ENCODE measurements around the gene ELF1. TPM values are rescaled to one million over a fixed set of nuclear protein-coding genes. Genes with fewer than 3 reads are reported as not detected.
A peak's percentile ranks its signal among the peaks of the same experiment; 100 is the strongest.
"Not testable (repeated sequence)": the region's sequence is repeated elsewhere in the genome, so short reads cannot be mapped to it uniquely, and the experiment has no call there.

Gene ELF1
- total RNA-seq, 4 donors from 2014 or later: 105 to 119 (median 110) TPM

DNA sequence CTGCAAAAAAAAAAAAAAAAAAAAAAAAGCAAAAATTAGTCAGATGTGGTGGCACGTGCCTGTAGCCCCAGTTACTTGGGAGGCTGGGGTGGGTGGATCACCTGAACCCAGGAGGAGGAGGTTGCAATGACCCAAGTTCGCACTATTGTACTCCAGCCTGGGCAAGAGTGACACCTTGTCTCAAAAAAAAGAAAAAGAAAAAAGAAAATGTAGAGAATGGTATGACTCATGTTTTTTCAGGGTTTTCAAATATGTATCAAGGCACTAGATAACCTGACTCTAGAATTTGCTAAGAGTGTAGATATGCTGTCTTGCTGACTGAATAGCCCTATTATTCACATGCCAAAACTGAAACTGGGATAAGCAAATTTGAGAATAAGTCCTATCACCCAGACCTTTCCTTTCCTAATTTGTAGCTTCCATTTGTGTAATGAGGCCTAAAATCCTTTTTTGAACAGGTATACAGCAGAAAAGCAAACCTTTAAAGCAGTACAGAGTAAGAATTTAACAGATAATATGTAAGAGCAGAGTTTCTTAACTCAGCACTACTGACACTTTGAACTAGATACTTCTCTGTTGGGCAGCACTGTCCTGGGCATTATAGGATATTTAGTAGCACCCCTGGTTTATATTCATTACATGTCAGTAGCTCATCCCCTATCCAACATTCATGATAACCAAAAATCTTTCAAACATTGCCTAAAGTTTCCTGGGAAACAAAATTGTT lies 108.6 kb downstream of the ELF1 start:
- TF ChIP-seq, protein P1, sequence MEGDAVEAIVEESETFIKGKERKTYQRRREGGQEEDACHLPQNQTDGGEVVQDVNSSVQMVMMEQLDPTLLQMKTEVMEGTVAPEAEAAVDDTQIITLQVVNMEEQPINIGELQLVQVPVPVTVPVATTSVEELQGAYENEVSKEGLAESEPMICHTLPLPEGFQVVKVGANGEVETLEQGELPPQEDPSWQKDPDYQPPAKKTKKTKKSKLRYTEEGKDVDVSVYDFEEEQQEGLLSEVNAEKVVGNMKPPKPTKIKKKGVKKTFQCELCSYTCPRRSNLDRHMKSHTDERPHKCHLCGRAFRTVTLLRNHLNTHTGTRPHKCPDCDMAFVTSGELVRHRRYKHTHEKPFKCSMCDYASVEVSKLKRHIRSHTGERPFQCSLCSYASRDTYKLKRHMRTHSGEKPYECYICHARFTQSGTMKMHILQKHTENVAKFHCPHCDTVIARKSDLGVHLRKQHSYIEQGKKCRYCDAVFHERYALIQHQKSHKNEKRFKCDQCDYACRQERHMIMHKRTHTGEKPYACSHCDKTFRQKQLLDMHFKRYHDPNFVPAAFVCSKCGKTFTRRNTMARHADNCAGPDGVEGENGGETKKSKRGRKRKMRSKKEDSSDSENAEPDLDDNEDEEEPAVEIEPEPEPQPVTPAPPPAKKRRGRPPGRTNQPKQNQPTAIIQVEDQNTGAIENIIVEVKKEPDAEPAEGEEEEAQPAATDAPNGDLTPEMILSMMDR (IDR thresholded peaks at IDR 0.05): no peak
- no peak for TF ChIP-seq POLR2A (IDR thresholded peaks at IDR 0.05)
- no peak for DNase-seq
- Histone ChIP-seq H3K27ac (no peak overlapping the region), H3K4me3 (replicated peaks in 1 of 3) (no peak overlapping the region), H3K4me1 (peaks cover 4 to 10% of the 10 kb centered on the region in 2 donors), H3K36me3 (no peaks in the 10 kb centered on the region), H3K27me3 (no peaks in the 10 kb centered on the region), H3K9me3 (no peaks in the 10 kb centered on the region)
- intact Hi-C loops (cut with DNase I): no loop called here
- 68 to 95% methylated on average over 2 of the region's 2 CpGs for WGBS, 2 donors

DNA sequence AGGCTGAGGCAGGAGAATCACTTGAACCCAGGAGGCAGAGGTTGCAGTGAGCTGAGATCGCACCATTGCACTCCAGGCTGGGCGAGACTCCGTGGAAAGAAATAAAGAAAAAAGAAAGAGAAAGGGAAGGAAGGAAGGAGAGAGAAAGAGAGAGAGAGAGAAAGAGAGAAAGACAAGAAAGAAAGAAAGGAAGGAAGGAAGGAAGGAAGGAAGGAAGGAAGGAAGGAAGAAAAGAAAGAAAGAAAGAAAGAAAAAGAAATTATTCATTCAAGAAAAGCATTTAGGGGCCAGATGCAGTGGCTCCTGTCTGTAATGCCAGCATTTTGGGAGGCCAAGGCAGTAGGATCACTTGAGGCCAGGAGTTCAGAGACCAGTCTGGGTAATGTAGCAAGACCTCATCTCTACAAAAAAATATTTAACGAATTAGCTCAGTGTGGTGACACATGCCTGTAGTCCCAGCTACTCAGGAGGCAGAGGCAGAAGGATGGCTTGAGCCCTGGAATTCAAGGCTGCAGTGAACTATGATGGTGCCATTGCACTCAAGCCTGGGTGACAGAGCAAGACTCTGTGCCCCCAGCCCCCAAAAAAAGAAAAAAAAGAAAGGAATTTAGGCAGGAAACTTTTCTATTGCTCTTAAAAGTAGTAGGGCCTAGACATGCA lies 109.4 kb downstream of the ELF1 start:
- H3K9me3 ChIP-seq; DNase-seq; H3K27me3 ChIP-seq; H3K4me1 ChIP-seq; H3K4me3 ChIP-seq (replicated peaks in 1 of 3); H3K36me3 ChIP-seq; intact Hi-C loops (cut with DNase I); H3K27ac ChIP-seq: not testable (repeated sequence)
- whole genome bisulfite sequencing, 2 donors: 95 to 97% methylated on average over 4 of the region's 4 CpGs

DNA sequence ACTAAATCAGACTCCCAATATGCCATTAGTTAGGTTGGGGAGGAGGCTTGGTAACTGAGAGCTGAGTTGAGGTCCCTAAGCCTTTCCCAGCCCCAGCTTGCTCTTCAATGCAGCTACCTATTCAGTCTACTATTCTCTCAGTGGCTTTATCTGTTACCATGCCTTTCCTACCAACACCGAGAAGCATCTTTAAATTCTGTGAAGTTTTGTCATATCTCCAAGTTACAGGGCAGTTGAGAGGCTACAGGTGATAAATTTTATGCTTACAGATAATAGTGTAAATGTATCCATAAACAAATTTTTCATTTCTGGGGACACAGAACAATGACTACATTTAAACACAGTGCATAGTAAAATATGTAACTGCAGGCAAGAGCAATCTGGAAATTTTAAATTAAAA lies 110.6 kb downstream of the ELF1 start:
- intact Hi-C loops (cut with DNase I): no loop called here
- Histone ChIP-seq H3K4me1 (peaks cover 4 to 7% of the 10 kb centered on the region in 2 donors), H3K4me3 (replicated peaks in 1 of 3) (no peak overlapping the region), H3K27me3 (no peaks in the 10 kb centered on the region), H3K27ac (no peak overlapping the region), H3K36me3 (no peaks in the 10 kb centered on the region), H3K9me3 (no peaks in the 10 kb centered on the region)
- 92 to 100% methylated on average over 1 of the region's 1 CpG for WGBS, 2 donors
- DNase-seq: no peak
- no peak for TF ChIP-seq POLR2A (IDR thresholded peaks at IDR 0.05)
- TF ChIP-seq, protein P1 (IDR thresholded peaks at IDR 0.05): no peak

DNA sequence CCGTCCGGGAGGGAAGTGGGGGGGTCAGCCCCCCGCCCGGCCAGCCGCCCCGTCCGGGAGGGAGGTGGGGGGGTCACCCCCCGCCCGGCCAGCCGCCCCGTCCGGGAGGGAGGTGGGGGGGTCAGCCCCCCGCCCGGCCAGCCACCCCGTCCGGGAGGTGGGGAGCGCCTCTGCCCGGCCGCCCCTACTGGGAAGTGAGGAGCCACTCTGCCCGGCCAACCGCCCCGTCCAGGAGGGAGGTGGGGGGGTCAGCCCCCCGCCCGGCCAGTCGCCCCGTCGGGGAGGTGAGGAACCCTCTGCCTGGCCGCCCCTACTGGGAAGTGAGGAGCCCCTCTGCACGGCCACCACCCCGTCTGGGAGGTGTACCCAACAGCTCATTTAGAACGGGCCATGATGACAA lies 118.1 kb downstream of the ELF1 start:
- H3K27ac ChIP-seq: peak overlapping the region in 2 of 3 donors; percentile 50 to 56
- H3K4me3 ChIP-seq (replicated peaks in 1 of 3); intact Hi-C loops (cut with DNase I); H3K36me3 ChIP-seq; H3K27me3 ChIP-seq; DNase-seq; H3K9me3 ChIP-seq: not testable (repeated sequence)
- WGBS, 2 donors: 76 to 81% methylated on average over 4 to 5 of the region's 31 CpGs
- H3K4me1 ChIP-seq: peaks cover 13 to 22% of the 10 kb centered on the region in 2 donors

DNA sequence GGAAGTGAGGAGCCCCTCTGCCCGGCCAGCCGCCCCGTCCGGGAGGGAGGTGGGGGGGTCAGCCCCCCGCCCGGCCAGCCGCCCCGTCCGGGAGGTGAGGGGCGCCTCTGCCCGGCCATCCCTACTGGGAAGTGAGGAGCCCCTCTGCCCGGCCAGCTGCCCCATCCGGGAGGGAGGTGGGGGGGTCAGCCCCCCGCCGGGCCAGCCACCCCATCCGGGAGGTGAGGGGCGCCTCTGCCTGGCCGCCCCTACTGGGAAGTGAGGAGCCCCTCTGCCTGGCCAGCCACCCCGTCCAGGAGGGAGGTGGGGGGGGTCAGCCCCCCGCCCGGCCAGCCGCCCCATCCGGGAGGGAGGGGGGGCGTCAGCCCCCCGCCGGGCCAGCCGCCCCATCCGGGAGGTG lies 118.5 kb downstream of the ELF1 start:
- Histone ChIP-seq H3K27ac (peak overlapping the region in 1 of 3 donors; percentile 56), H3K4me1 (peaks cover 17 to 26% of the 10 kb centered on the region in 2 donors)
- no CpG with 5 or more reads among the region's 28 CpGs for WGBS, 2 donors
- H3K9me3 ChIP-seq; intact Hi-C loops (cut with DNase I); H3K4me3 ChIP-seq (replicated peaks in 1 of 3); H3K36me3 ChIP-seq; DNase-seq; H3K27me3 ChIP-seq: not testable (repeated sequence)

DNA sequence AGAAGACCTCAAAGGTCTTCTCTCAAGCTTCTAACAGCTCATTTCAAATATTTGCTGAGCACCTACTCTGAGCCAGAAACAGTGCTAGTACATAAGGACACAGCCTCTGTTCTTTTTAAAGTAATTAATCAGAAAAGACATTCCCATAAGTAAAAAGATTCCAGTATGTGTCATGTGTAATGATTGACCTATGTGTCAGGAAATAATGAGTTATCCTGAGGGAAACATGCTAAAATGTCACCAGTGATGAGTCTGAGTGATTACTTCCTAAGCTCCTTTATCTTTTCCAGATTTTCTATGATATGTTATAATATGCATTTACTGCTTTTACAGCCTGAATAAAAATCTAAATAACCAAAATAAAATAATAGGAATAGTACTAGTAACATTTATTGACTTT lies 122.1 kb downstream of the ELF1 start:
- no peak for DNase-seq
- H3K9me3 ChIP-seq: no peaks in the 10 kb centered on the region
- TF ChIP-seq, protein P1 (IDR thresholded peaks at IDR 0.05): no peak
- TF ChIP-seq POLR2A (IDR thresholded peaks at IDR 0.05): no peak
- peak overlapping the region in 2 of 3 donors; percentile 60 to 78 for H3K27ac ChIP-seq
- H3K27me3 ChIP-seq: no peaks in the 10 kb centered on the region
- H3K36me3 ChIP-seq: no peaks in the 10 kb centered on the region
- peaks cover 22 to 42% of the 10 kb centered on the region in 2 donors for H3K4me1 ChIP-seq
- H3K4me3 ChIP-seq (replicated peaks in 1 of 3): no peak overlapping the region
- intact Hi-C loops (cut with DNase I): no loop called here
